ENCODE data around the gene KRT81.
"Not testable (repeated sequence)": the region's sequence is repeated elsewhere in the genome, so short reads cannot be mapped to it uniquely, and the experiment has no call there.

The KRT81 gene

DNA sequence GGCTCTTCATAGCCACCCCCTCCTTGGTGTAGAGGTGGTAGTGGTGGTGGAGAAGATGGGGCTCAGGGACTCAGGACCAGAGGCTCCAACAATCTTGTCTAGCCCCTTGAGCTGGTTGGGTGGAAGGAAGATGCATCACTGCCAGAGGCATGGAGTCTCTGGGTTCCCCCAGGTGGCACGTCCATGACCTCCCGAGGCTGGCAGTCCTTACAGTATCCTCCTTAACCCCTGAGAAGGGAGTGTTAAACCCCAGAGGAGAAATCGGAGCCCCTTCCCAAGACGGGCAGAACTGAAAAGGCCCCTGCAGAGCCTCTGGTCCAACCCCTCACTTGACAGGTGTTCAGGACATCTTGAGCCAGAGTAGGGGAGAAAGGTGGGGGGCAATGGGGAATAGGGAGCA, 20.8 kb upstream of the KRT81 start:
- Mint-ChIP-seq H3K27me3 (peaks cover 46 to 58% of the 10 kb centered on the region in 2 donors), H3K4me1 (peaks cover 3 to 11% of the 10 kb centered on the region in 2 donors), H3K4me3 (no peak overlapping the region), H3K36me3 (no peaks in the 10 kb centered on the region), H3K9me3 (no peaks in the 10 kb centered on the region), H3K27ac (no peak overlapping the region)
- DNase-seq (no peak), ATAC-seq (replicated peaks) (no peak)

DNA sequence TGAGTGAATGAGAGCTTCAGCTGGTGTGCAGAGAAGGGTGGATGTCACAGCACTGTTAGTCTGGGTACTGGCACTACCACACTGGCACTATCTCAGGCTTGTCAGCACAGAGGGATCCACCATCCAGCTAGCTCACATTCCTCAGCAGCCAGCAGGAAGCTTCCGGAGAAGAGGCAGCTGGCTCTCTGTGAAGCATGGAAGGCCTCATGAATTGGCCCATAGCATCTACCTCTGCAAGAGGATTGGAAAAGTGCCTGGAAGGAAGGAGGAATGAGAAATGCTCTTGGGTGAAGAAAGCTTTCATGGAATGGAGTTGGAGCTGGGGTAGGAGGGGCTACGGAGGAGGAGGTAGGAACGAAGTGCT, 19.9 kb upstream of the KRT81 start:
- Mint-ChIP-seq H3K27ac (no peak overlapping the region), H3K9me3 (no peaks in the 10 kb centered on the region), H3K4me3 (no peak overlapping the region), H3K4me1 (peaks cover 3 to 11% of the 10 kb centered on the region in 2 donors), H3K27me3 (peaks cover 54 to 66% of the 10 kb centered on the region in 2 donors), H3K36me3 (no peaks in the 10 kb centered on the region)
- ATAC-seq (replicated peaks) (no peak), DNase-seq (no peak)

DNA sequence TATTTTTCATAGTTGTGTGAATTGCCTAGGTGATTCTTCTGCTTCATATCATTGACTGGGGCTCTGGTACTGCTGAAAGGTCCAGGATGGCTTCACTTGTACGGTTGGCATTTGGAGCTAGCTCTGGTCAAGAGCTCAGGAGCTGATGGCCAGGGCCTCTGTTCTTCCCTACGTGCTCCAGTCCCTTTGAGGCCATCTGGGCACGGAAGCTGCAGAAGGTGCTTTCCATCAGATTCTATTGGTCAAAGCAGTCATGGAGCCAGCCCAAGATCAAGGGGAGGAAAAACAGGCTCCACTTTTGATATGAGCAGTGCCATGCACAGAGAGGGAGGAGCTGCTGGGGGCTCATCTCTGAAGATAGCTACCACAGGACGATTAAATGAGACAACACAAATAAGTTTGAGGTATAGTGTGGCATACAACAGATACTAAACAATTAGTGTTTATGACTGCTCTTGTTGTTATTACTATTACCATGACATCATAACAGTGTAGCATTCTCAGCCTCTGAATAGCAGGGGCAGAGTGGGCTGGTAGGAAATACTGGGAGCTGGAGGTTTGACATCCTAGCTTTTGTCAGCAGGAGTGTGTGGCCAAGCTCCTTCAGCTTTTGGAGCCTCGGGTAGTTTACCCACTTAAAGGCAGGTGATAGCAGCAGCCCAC, 19.4 kb upstream of the KRT81 start:
- Mint-ChIP-seq H3K36me3 (no peaks in the 10 kb centered on the region), H3K4me3 (no peak overlapping the region), H3K27ac (no peak overlapping the region), H3K27me3 (peaks cover 58 to 70% of the 10 kb centered on the region in 2 donors), H3K4me1 (peaks cover 3 to 11% of the 10 kb centered on the region in 2 donors), H3K9me3 (no peaks in the 10 kb centered on the region)
- ATAC-seq (replicated peaks): no peak
- DNase-seq: no peak

DNA sequence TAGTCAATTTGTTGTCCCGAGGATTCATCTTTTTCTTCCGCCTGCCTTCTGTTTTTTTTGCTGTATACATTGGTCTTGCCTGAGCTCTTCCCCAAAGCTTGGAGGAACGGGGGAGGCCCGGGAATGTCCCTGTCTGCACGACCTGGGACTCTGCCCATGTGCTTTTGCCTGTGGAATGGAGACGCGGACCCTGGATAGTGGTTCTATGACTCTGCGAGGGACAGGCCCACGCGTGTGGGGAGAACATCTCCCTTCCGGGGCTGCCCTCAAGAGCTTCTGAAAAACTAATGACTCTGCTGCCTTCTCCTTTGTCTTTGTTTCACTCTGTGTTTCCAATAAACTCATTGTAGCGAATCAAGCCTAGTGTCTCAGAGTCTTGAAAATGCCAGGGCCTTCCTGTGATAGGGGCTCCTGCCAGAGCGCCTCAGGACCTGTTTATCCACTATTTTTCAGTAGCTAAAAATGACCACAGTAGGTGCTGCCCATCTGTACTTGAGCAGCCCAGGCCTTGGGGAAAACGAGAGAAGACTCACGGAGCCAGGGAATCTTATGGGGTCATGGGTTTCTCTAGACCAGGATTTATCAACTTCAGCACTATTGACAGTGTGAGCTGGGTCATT, 17.6 kb upstream of the KRT81 start:
- Mint-ChIP-seq H3K27me3 (peaks cover 69 to 82% of the 10 kb centered on the region in 2 donors), H3K27ac (no peak overlapping the region), H3K4me3 (peak overlapping the region; percentile 3 to 40), H3K9me3 (no peaks in the 10 kb centered on the region), H3K4me1 (peaks cover 5 to 18% of the 10 kb centered on the region in 2 donors), H3K36me3 (no peaks in the 10 kb centered on the region)
- DNase-seq (no peak), ATAC-seq (replicated peaks) (no peak)

DNA sequence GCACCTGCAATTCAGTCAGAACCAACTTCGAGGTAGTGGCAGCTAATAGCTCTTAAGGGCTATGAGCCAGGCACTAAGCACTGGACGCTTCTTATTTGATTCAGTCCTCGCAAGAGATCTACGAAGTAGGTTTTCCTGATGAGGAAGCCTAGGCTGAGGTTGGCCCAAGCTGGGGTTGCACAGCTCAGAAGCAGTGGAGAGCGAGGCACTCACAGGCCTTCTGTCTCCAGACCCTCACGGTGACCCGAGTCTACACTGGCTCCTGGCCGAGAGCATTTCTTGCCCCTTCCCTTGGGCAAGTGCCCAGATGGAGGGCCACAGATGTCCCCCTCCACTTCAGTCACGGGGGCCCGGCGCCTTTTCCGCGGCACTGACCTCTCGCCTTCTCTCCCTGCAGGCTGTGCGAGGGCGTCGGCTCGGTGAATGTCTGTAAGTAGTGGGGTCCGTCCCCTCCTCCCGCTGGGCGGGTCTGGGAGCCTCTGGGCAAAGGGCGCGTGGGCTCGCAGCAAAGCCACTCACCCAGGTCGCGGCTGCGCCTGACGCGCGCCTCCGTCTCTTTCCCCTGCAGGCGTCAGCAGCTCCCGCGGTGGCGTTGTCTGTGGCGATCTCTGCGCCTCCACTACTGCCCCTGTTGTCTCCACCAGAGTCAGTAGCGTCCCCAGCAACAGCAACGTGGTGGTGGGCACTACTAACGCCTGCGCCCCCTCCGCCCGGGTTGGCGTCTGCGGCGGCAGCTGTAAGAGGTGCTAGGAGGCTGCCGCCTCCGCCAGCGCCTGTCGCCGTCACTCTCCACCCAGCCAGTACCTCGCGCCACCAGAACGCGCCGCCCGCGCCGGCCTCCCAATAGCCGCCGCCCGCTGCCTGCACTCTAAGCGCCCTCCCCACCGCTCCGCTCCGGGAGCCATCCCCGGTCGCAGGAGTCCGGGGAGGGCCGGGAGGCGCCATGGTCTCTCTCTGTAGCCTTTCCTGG, 16.8 kb upstream of the KRT81 start:
- no peak for DNase-seq
- H3K4me3 Mint-ChIP-seq: peak overlapping the region; percentile 40 to 58
- peaks cover 67 to 76% of the 10 kb centered on the region in 2 donors for H3K27me3 Mint-ChIP-seq
- H3K36me3 Mint-ChIP-seq: no peaks in the 10 kb centered on the region
- H3K4me1 Mint-ChIP-seq: peaks cover 5 to 18% of the 10 kb centered on the region in 2 donors
- ATAC-seq (replicated peaks): peak; percentile 68 to 73
- H3K27ac Mint-ChIP-seq: no peak overlapping the region
- no peaks in the 10 kb centered on the region for H3K9me3 Mint-ChIP-seq

DNA sequence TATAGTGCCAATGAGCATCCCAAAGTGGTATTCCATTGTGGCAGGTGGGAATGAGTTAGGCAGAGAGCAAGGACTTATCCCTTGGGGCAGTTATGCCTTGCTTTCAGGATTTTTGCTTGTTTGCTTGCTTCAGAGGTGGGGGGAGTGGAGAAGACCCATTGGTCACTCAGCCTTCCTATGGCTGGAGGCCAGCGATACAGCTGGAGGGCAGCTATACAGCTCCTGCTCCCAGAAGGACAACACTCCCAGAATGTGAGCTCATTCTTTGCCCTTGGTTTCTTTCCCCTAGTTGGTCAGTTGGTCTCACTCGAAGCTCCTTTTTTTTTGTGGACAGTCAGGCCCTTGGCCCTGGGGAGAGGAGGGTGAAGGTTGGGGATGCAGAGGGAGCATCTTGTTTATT, 15.4 kb upstream of the KRT81 start:
- Mint-ChIP-seq H3K36me3 (no peaks in the 10 kb centered on the region), H3K27me3 (peaks cover 57 to 66% of the 10 kb centered on the region in 2 donors)

DNA sequence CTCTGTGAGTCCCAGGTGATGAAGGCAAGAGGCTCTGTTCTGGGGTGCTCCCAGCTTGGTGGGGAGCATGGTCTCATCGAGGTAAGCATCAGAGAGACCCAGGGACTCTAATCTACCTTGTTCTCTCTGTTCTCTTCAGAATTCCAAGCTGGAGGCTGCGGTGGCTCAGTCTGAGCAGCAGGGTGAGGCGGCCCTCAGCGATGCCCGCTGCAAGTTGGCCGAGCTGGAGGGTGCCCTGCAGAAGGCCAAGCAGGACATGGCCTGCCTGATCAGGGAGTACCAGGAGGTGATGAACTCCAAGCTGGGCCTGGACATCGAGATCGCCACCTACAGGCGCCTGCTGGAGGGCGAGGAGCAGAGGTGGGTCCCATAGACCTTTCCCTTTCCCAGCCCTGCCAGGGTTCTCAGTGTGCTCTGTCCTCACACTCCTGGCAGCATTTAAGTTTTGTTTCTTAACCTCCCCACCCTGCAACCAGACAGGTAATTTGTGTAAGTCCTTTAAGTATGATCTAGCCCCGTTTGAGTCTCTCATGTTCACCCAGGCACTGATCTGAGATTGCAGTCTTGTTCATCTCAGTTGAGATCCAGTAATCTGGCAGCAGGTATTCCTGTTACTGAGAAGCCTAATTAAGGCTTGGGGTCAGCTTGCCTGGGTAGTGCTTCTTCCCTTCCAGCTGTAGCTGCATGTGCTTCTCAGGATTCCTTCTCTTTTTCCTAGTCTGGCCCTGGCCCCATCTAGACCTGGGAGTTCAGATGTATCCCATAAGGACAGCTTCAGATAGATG, 14.8 kb upstream of the KRT81 start:
- no peak for DNase-seq
- H3K27me3 Mint-ChIP-seq: peaks cover 58 to 61% of the 10 kb centered on the region in 2 donors
- no peak for ATAC-seq (replicated peaks)
- no peak overlapping the region for H3K27ac Mint-ChIP-seq
- H3K36me3 Mint-ChIP-seq: no peaks in the 10 kb centered on the region
- H3K4me1 Mint-ChIP-seq: peaks cover 5 to 18% of the 10 kb centered on the region in 2 donors
- no peaks in the 10 kb centered on the region for H3K9me3 Mint-ChIP-seq
- no peak overlapping the region for H3K4me3 Mint-ChIP-seq

More for the DNA sequence above, 15.4 kb upstream of the KRT81 start:
- Mint-ChIP-seq H3K9me3 (no peaks in the 10 kb centered on the region), H3K27ac (no peak overlapping the region), H3K4me1 (peaks cover 5 to 18% of the 10 kb centered on the region in 2 donors), H3K4me3 (no peak overlapping the region)
- ATAC-seq (replicated peaks): no peak
- DNase-seq: no peak

DNA sequence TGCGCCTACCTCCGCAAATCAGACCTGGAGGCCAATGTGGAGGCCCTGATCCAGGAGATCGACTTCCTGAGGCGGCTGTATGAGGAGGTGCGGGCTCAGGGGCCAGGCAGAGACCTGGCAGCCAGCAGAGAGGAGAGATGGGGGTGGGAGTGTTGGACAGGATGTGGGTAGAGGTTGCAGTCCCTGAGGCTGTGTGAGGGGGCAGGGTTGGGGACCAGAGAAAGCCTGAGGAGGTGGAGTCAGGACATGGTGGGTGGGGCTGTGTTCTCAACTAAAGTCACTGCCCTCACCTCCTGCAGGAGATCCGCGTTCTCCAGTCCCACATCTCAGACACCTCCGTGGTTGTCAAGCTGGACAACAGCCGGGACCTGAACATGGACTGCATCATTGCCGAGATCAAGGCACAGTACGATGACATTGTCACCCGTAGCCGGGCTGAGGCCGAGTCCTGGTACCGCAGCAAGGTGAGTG, 13.6 kb upstream of the KRT81 start:
- H3K9me3 Mint-ChIP-seq, H3K4me3 Mint-ChIP-seq, DNase-seq, H3K27ac Mint-ChIP-seq, H3K36me3 Mint-ChIP-seq: not testable (repeated sequence)
- H3K4me1 Mint-ChIP-seq: peaks cover 5 to 18% of the 10 kb centered on the region in 2 donors
- peaks cover 58 to 62% of the 10 kb centered on the region in 2 donors for H3K27me3 Mint-ChIP-seq
- ATAC-seq (replicated peaks): peak; percentile 66 to 67

DNA sequence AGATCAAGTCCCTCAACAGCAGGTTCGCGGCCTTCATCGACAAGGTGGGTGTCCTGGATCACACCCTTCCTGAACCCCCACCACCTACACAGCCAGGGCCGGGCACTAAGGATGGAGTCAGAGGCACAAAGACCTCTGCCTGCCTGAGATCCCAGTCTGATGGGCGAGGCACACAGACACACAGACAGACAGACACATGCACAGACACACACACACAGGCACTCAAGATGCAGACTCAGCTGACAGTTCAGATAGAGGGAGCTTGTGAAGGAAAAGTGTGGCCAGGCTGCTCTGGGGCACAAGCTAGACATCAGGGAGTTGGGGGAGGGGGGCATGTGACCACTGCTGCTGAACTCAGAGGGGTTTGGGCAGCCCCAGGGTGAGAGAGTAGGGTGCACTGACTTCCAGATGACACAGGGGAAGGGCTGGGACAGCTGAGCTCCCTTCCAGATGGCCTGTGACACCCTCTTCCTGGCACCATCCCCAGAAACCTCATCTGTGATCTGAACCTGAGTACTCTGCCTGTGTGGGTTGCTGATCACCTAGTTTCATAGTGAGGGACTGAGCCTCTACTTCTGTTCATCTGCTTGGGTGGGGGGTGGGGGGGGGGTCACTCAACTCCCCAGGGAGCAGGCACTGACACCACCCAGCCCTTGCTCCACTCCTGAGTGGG, 11.0 kb upstream of the KRT81 start:
- not testable (repeated sequence) for H3K36me3 Mint-ChIP-seq; DNase-seq; ATAC-seq (replicated peaks); H3K9me3 Mint-ChIP-seq; H3K4me3 Mint-ChIP-seq; H3K4me1 Mint-ChIP-seq; H3K27ac Mint-ChIP-seq
- peaks cover 35 to 47% of the 10 kb centered on the region in 2 donors for H3K27me3 Mint-ChIP-seq

DNA sequence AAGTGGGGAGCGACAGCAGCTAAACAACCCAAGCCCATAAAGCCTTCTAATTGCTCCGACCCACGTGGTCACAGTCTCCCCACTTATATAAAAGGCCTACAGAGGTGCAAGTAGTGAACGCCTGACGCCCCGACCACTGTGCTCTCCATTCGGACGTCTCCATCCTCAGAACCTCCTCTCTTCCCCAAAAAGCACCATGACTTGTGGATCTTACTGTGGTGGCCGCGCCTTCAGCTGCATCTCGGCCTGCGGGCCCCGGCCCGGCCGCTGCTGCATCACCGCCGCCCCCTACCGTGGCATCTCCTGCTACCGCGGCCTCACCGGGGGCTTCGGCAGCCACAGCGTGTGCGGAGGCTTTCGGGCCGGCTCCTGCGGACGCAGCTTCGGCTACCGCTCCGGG, 10.4 kb upstream of the KRT81 start:
- ATAC-seq (replicated peaks): not testable (repeated sequence)

DNA sequence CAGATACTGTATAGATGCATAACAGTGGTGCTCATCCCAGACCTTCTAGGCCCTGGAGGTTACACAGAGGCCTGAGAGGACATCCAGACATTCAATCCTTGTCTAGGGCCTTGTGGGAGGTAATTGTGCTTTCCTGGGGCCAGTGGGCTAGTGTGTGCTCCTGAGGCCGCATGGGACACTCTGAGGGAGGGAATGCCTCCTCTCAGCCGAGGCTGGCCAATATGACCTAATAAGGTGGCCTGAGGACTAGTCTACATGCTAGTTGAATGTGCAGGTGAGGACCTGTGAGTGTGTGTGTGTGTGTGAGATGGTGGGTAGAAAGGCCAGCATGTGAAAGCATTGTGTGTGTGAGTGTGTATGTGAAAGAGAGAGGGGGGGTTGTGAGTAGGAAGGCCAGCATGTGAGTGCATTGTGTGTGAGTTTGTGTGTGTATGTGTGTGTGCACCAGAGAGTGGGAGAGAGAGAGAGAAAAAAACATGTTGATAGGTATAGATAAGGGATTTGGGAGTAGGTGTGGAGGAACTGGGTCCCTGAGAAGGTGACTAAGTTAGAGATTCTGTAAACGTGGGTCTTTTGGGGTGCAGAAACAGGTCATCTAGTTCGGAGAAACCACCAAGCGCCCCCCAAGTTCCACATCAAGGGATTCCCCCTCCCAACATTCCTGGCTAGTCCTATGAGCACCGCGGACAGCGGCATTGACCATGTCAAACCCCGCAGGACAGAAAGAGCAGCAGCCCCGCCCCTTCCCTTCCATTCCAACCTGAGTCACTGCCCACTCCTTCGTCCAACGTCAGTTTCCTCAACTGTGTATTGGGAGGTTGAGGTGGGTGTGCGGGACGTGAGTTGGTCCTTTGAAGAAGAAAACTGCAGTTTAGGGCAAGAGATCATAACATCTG, 9.7 kb upstream of the KRT81 start:
- Mint-ChIP-seq H3K27ac (no peak overlapping the region), H3K9me3 (no peaks in the 10 kb centered on the region), H3K27me3 (peaks cover 26 to 44% of the 10 kb centered on the region in 2 donors), H3K4me3 (no peak overlapping the region), H3K4me1 (peaks cover 2 to 7% of the 10 kb centered on the region in 2 donors), H3K36me3 (no peaks in the 10 kb centered on the region)
- ATAC-seq (replicated peaks) (no peak), DNase-seq (no peak)

More for the DNA sequence above, 10.4 kb upstream of the KRT81 start:
- H3K36me3 Mint-ChIP-seq, H3K4me3 Mint-ChIP-seq, H3K9me3 Mint-ChIP-seq, H3K27ac Mint-ChIP-seq, H3K4me1 Mint-ChIP-seq, DNase-seq: not testable (repeated sequence)
- peaks cover 29 to 47% of the 10 kb centered on the region in 2 donors for H3K27me3 Mint-ChIP-seq

DNA sequence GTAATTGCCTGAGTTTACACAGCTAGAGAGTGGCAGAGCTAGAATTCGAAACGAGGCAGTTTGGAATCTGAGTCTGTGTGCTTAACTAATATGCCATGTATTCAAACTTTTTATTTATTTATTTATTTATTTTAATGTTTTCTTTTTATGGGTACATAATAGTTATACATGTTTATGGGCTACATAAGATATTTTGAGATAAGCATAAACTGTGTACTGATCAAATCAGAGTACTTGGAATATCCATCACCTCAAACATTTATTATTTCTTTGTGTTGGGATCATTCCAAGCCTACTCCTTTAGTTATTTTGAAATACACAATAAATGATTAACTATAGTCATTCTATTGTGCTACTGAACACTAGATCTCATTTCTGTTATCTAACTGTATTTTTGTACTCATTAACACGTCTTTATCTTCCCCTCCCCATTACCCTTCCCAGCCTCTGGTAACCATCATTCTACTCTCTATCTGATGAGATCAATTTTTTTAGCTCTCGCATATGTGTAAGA, 7.4 kb upstream of the KRT81 start:
- peaks cover 11 to 44% of the 10 kb centered on the region in 2 donors for H3K27me3 Mint-ChIP-seq
- no peak overlapping the region for H3K4me3 Mint-ChIP-seq
- DNase-seq: no peak
- no peak for ATAC-seq (replicated peaks)
- H3K27ac Mint-ChIP-seq: no peak overlapping the region
- H3K36me3 Mint-ChIP-seq: no peaks in the 10 kb centered on the region
- no peaks in the 10 kb centered on the region for H3K9me3 Mint-ChIP-seq
- no peaks in the 10 kb centered on the region for H3K4me1 Mint-ChIP-seq
